GM12878 (cell line): ENCODE data around the gene TBXA2R. TPM values are rescaled to one million over a fixed set of nuclear protein-coding genes. Genes with fewer than 3 reads are reported as not detected.

Experiments
- ATAC-seq: fragments of 200-7000 bp; cut with Tn5 transposase; 3 replicates; pipeline ENCODE4 v1.9.1; 2020; ENCODE audit warnings: mild to moderate bottlenecking, moderate library complexity
- BruUV-seq: library from RNA; stranded (reverse); fragments of 400-500 nt; replicated peaks from 2 replicates; lab custom pipeline; 2021; lab: Mats Ljungman, UMichigan
- CTCF ChIA-PET: fragments of 300-600 bp; sonication (Branson Sonifier 250); formaldehyde crosslinking; extraction: SDS; loops from one replicate; lab custom pipeline; 2021; ENCODE audit warnings: inconsistent platforms; lab: Yijun Ruan, JAX
- POLR2A ChIA-PET: fragments of 350-600 bp; formaldehyde crosslinking; extraction: SDS; loops from one replicate; lab custom pipeline; 2021; ENCODE audit warnings: inconsistent platforms; lab: Charles Lee
- RAD21 ChIA-PET: fragments of 300-600 bp; sonication (Branson Sonifier 250); formaldehyde crosslinking; loops from one replicate; lab custom pipeline; 2023; ENCODE audit warnings: antibody characterized with exemption; ENCODE audit not compliant: unreplicated experiment; lab: Charles Lee
- SMC1A ChIA-PET: fragments of 300-600 bp; sonication (Branson Sonifier 250); formaldehyde crosslinking; loops from one replicate; lab custom pipeline; 2023; ENCODE audit not compliant: unreplicated experiment, uncharacterized antibody; lab: Charles Lee
- DNase-seq: peaks from one replicate; pipeline ENCODE4 v3.0.0-alpha.2; 2011; ENCODE audit warnings: low read depth, low spot score
- FAIRE-seq: peaks from 3 replicates; lab custom pipeline; 2011; peaks lifted over from hg19 to GRCh38; lab: Jason Lieb, UNC
- H2AFZ ChIP-seq: 2 replicates; pipeline ENCODE4 v1.6.0; 2011; ENCODE audit warnings: low read depth, low read length, control low read depth; ENCODE audit not compliant: control insufficient read depth
- H3K27ac ChIP-seq: 2 replicates; pipeline ENCODE4 v1.5.1; 2011; ENCODE audit warnings: control low read depth; ENCODE audit not compliant: control insufficient read depth, insufficient read depth
- H3K27me3 ChIP-seq, 2 experiments: replicated peaks in 1 of 2; 2 replicates each; pipeline versions ENCODE4 v1.6.0 to v1.6.1; 2011; ENCODE audit warnings: low read length in 1 of 2; ENCODE audit not compliant: control insufficient read depth in 2 of 2, insufficient read depth in 2 of 2
- H3K36me3 ChIP-seq, 2 experiments: 2 replicates each; pipeline ENCODE4 v1.5.1; 2011; ENCODE audit warnings: low read length in 1 of 2; ENCODE audit not compliant: control insufficient read depth in 2 of 2, insufficient read depth in 2 of 2
- H3K4me1 ChIP-seq: 2 replicates; pipeline ENCODE4 v1.6.1; 2011; ENCODE audit warnings: mild to moderate bottlenecking, low read length, moderate library complexity, mixed read lengths; ENCODE audit not compliant: control insufficient read depth, insufficient read depth
- H3K4me2 ChIP-seq: 2 replicates; pipeline ENCODE4 v1.6.0; 2011; ENCODE audit warnings: control low read depth; ENCODE audit not compliant: control insufficient read depth, insufficient read depth
- H3K4me3 ChIP-seq: fragments of 200-600 bp; sonication (generic); 2 replicates; pipeline ENCODE4 v1.5.1; 2016
- H3K79me2 ChIP-seq: 2 replicates; pipeline ENCODE4 v1.6.0; 2011; ENCODE audit warnings: low read length; ENCODE audit not compliant: control insufficient read depth, insufficient read depth
- H3K9ac ChIP-seq: 2 replicates; pipeline ENCODE4 v1.8.0; 2011; ENCODE audit warnings: low read length, control low read depth, mixed read lengths; ENCODE audit not compliant: control insufficient read depth, insufficient read depth
- H3K9me3 ChIP-seq: replicated peaks from 3 replicates; pipeline ENCODE4 v1.5.1; 2011; ENCODE audit warnings: mild to moderate bottlenecking, low read length; ENCODE audit not compliant: control insufficient read depth, insufficient read depth
- H4K20me1 ChIP-seq: 2 replicates; pipeline ENCODE4 v1.6.0; 2011; ENCODE audit not compliant: control insufficient read depth, insufficient read depth
- ATF2 ChIP-seq: IDR thresholded peaks from 2 replicates; pipeline ENCODE4 v1.6.1; 2012; ENCODE audit warnings: low read length, inconsistent platforms
- CEBPZ ChIP-seq: fragments of 150-350 bp; IDR thresholded peaks from 2 replicates; pipeline ENCODE4 v1.6.1; 2016; ENCODE audit warnings: low read depth, low read length
- E2F4 ChIP-seq: IDR thresholded peaks from 2 replicates; pipeline ENCODE4 v1.6.1; 2012; ENCODE audit warnings: low read depth, low read length, improper control_type of control experiment
- HDAC6 ChIP-seq: fragments of 200-600 bp; sonication (generic); IDR thresholded peaks from one replicate; pipeline ENCODE4 v1.8.0; 2017; ENCODE audit warnings: antibody characterized with exemption; ENCODE audit not compliant: unreplicated experiment
- MTA3 ChIP-seq: IDR thresholded peaks from 2 replicates; pipeline ENCODE4 v1.6.1; 2012; ENCODE audit warnings: low read length, inconsistent platforms, borderline replicate concordance
- NBN ChIP-seq: fragments of 450-650 bp; IDR thresholded peaks from 2 replicates; pipeline ENCODE4 v1.6.1; 2016
- PML ChIP-seq: IDR thresholded peaks from 2 replicates; pipeline ENCODE4 v1.6.1; 2012; ENCODE audit warnings: low read length, inconsistent platforms
- SP1 ChIP-seq: IDR thresholded peaks from one replicate; pipeline ENCODE4 v1.6.1; 2011; ENCODE audit warnings: low read depth, low read length
- SPI1 ChIP-seq: IDR thresholded peaks from 2 replicates; pipeline ENCODE4 v1.6.1; 2011; ENCODE audit warnings: low read depth, mild to moderate bottlenecking, low read length, moderate library complexity, borderline replicate concordance; ENCODE audit not compliant: insufficient read depth
- TBL1XR1 ChIP-seq: IDR thresholded peaks from 2 replicates; pipeline ENCODE4 v1.6.1; 2012; ENCODE audit warnings: low read depth, low read length, improper control_type of control experiment
- YY1 ChIP-seq: IDR thresholded peaks from 2 replicates; pipeline ENCODE4 v1.6.1; 2011; ENCODE audit warnings: low read depth, mild to moderate bottlenecking, low read length
- ZBED1 ChIP-seq: IDR thresholded peaks from 2 replicates; pipeline ENCODE4 v1.6.1; 2016; ENCODE audit warnings: borderline replicate concordance
- WGBS: methylation state at CpG from one replicate; pipeline ENCODE4 v1.1.6; 2016; ENCODE audit warnings: low lambda C conversion rate; ENCODE audit not compliant: insufficient replicate concordance, insufficient coverage; ENCODE audit errors: missing lambda C conversion rate; 5-methylcytosine and 5-hydroxymethylcytosine counted together
- in situ Hi-C: fragments of 300-500 bp; cut with MboI; formaldehyde crosslinking; loops from 9 replicates; pipeline ENCODE4 v1.14.3; 2018; ENCODE audit warnings: mixed read lengths
- intact Hi-C: fragments of 100-400 bp; cut with micrococcal nuclease; formaldehyde crosslinking; loops from one replicate; pipeline ENCODE4 v1.14.2; 2022; ENCODE audit not compliant: unreplicated experiment
- polyA plus RNA-seq, 11 experiments: library from polyadenylated mRNA; depleted of rRNA in 4 of 11; unstranded in 6 of 11; stranded (reverse) in 5 of 11; fragments of >200 nt; fragmentation: Nextera tagmentation in 4 of 11; fragmentation: Illumina TruSeq in 1 of 11; extraction: Ambion mirVana in 4 of 11; extraction: Trizol in 1 of 11; gene quantifications; 1 replicate in 1 of 11; 2 replicates in 10 of 11; pipeline versions ENCODE4 v1.2.1 to v1.2.3, GENCODE V29; 2011 to 2016; ENCODE audit warnings: inconsistent platforms in 2 of 11, missing spikeins in 2 of 11, low read depth in 1 of 11
- total RNA-seq, 4 experiments: library from RNA; depleted of rRNA in 3 of 4; stranded (reverse); fragments of >200 nt in 3 of 4; fragmentation: Illumina TruSeq in 1 of 4; extraction: Trizol in 1 of 4; gene quantifications; 2 replicates each; pipeline versions ENCODE4 v1.2.1 to v1.2.3, GENCODE V29; 2013 to 2021
- TF ChIP-seq, protein P1 (sequence below): fragments of 450-650 bp; conservative IDR thresholded peaks from 2 replicates; pipeline ENCODE4 v1.6.1; 2017; ENCODE audit warnings: mild to moderate bottlenecking, moderate library complexity

Gene TBXA2R
- total and polyA plus RNA-seq, 10 of the 15 experiments (the other 5 are each of a cell fraction or from before 2014, with no cell fraction given) = 0.03 TPM; not detected in 8

DNA sequence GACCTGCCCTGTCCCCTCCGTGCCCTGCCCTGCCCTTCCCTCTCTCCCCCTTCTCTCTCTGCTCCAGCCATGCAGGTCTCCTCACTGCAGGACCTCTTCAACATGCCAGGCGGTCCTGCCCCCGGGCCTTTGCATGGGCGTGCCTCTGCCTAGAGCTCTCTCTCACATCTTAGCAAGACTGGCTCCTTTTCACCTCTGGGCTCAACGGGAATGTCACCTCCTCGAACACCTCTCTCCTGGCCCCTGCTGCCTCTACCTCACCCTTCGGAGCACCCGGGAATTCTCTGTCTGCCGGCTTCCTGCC, 54.9 kb downstream of the TBXA2R start:
- intact Hi-C loops = no loop called here
- H3K9ac ChIP-seq = no peak overlapping the region
- CTCF ChIA-PET = no interaction called here

More for the DNA sequence above, 54.9 kb downstream of the TBXA2R start:
- Histone ChIP-seq H3K27me3 (no peaks in the 10 kb centered on the region), H4K20me1 (no peaks in the 10 kb centered on the region), H3K4me2 (no peak overlapping the region), H3K4me3 (no peak overlapping the region), H3K36me3 (peaks cover 0 to 2% of the 10 kb centered on the region in 2 experiments; a peak in 3 of 4 replicates), H3K27ac (no peak overlapping the region), H3K4me1 (peaks cover 28% of the 10 kb centered on the region), H3K9me3 (no peaks in the 10 kb centered on the region), H2AFZ (no peak overlapping the region), H3K79me2 (peaks cover 33% of the 10 kb centered on the region)
- ATAC-seq (no peak), FAIRE-seq (no peak), DNase-seq (no peak)
- no peak for TF ChIP-seq YY1
- TF ChIP-seq HDAC6 = no peak
- no peak for TF ChIP-seq NBN
- TF ChIP-seq, protein P1, sequence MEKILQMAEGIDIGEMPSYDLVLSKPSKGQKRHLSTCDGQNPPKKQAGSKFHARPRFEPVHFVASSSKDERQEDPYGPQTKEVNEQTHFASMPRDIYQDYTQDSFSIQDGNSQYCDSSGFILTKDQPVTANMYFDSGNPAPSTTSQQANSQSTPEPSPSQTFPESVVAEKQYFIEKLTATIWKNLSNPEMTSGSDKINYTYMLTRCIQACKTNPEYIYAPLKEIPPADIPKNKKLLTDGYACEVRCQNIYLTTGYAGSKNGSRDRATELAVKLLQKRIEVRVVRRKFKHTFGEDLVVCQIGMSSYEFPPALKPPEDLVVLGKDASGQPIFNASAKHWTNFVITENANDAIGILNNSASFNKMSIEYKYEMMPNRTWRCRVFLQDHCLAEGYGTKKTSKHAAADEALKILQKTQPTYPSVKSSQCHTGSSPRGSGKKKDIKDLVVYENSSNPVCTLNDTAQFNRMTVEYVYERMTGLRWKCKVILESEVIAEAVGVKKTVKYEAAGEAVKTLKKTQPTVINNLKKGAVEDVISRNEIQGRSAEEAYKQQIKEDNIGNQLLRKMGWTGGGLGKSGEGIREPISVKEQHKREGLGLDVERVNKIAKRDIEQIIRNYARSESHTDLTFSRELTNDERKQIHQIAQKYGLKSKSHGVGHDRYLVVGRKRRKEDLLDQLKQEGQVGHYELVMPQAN = no peak
- no peak for TF ChIP-seq SP1
- TF ChIP-seq CEBPZ = no peak
- no peak for TF ChIP-seq ATF2
- TF ChIP-seq ZBED1 = no peak
- TF ChIP-seq E2F4 = no peak
- TF ChIP-seq TBL1XR1 = no peak
- no peak for TF ChIP-seq MTA3
- no peak for TF ChIP-seq PML
- TF ChIP-seq SPI1 = no peak
- SMC1A ChIA-PET = no interaction called here
- in situ Hi-C loops = no loop called here
- WGBS = 75% methylated on average over 9 of the region's 9 CpGs
- RAD21 ChIA-PET = no interaction called here
- BruUV-seq = no TSS peak
- POLR2A ChIA-PET = interaction anchor here (0.6 to 0.7 kb wide), 2 partner anchors 15 to 62 kb away, joined by 5 read pairs; no protein-coding TSS in a partner anchor
